Measurements from ENCODE around the gene AMTN. TPM values are rescaled to one million over a fixed set of nuclear protein-coding genes. Genes with fewer than 3 reads are reported as not detected.
"Not testable (repeated sequence)": the region's sequence is repeated elsewhere in the genome, so short reads cannot be mapped to it uniquely, and the experiment has no call there.

The AMTN gene
- total and polyA plus RNA-seq, 2 donors = 0.57 to 1.4 TPM

DNA sequence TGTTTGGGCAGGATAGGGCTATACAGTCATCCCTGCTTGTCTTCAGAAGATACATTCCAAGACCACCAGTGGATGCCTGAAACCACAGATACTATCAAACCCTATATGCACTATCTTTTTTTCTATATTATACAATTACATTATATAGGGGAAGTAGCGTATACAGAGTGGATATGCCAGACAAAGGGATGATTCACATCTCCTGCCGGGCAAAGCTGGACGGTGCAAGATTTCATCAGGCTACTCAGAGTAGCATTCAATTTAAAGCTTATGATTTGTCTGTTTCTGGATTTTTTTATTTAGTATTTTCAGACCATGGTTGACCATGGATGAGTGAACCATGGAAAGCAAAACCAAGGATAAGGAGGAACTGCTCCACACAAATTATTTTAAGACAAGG, 7.0 kb upstream of the AMTN start:
- Histone ChIP-seq H3K4me3 (ENCODE audit: low read length in 2 of 2) (no peak overlapping the region), H3K27ac (ENCODE audit: low read depth in 1 of 2, low read length in 1 of 2) (no peak overlapping the region), H3K36me3 (ENCODE audit: control insufficient read depth in 2 of 2, insufficient read depth in 2 of 2, low read length in 1 of 2) (no peaks in the 10 kb centered on the region), H3K4me1 (ENCODE audit: control insufficient read depth in 2 of 2, insufficient read depth in 2 of 2, low read length in 2 of 2) (no peaks in the 10 kb centered on the region), H3K9me3 (ENCODE audit: control insufficient read depth in 2 of 2, insufficient read depth in 1 of 2, low read length in 1 of 2) (no peaks in the 10 kb centered on the region), H3K27me3 (ENCODE audit: control insufficient read depth in 2 of 2, insufficient read depth in 1 of 2, low read length in 1 of 2) (no peaks in the 10 kb centered on the region)
- 96% methylated on average over 3 of the region's 3 CpGs for WGBS
- DNase-seq (ENCODE audit: low read depth in 6 of 9, low spot score in 9 of 9) = no peak

DNA sequence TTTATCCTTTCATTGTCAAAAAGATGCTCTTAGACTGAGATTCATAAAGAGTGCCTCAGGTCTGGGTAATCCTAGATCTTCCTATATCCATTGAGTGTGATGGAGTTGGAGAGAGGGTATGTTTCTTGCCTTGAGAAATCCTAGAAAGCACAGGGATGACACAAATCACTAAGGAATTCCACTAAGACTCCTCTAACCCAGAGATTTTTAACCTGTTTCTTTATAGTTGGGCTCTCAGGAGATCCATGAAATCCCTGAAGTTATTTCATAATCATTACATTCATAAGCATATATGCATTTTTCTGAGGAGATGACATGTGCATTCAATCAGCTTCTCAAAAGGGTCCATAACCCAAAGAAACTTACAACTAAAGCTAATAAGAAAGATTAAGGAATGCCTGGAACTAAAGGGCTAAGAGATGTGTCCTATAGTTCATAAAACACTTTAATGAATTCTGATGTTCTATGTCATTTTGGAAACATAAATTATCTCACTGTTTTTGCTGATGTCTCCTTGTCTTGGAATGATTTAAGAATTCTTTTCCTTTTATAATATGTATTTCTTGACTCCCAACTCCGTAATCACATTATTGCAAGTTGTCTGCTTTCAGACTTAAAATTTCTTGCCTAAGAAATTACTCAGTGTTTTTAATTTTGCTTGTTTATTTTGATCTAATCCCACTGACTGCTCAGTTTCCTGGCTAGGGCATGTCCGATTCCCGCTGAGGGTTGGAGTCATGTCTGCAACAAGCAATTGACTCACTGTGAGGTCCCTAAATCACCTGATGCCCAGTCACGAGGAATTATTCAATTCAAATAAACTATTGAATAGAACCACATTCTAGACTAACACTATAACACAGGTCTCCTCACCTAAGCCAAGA, 2.8 kb upstream of the AMTN start:
- H3K4me3 ChIP-seq (ENCODE audit: low read length in 2 of 2) = no peak overlapping the region
- H3K36me3 ChIP-seq (ENCODE audit: control insufficient read depth in 2 of 2, insufficient read depth in 2 of 2, low read length in 1 of 2) = no peaks in the 10 kb centered on the region
- DNase-seq (ENCODE audit: low read depth in 6 of 9, low spot score in 9 of 9) = no peak
- no peaks in the 10 kb centered on the region for H3K27me3 ChIP-seq (ENCODE audit: control insufficient read depth in 2 of 2, insufficient read depth in 1 of 2, low read length in 1 of 2)
- no peak overlapping the region for H3K27ac ChIP-seq (ENCODE audit: low read depth in 1 of 2, low read length in 1 of 2)
- H3K9me3 ChIP-seq (ENCODE audit: control insufficient read depth in 2 of 2, insufficient read depth in 1 of 2, low read length in 1 of 2) = no peaks in the 10 kb centered on the region
- H3K4me1 ChIP-seq (ENCODE audit: control insufficient read depth in 2 of 2, insufficient read depth in 2 of 2, low read length in 2 of 2) = no peaks in the 10 kb centered on the region
- WGBS = 93% methylated on average over 4 of the region's 4 CpGs

DNA sequence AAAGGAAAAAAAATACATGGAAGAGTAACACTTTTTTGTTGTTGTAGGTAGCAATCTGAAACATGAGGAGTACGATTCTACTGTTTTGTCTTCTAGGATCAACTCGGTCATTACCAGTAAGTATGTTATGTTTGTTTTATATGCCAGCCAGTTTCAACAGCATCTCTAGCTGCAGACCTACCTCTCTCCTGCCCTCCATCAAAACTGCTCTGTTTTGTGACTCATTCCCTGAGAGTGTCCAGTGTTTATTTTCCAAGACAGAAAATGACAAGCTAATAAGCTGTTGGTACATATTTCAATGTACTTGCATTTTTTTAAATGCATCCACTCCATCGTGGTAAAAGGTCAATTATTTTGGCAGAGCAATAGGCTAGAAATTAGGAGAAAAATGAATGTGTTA, 347 bp downstream of the AMTN start:
- Histone ChIP-seq H3K4me1 (ENCODE audit: control insufficient read depth in 2 of 2, insufficient read depth in 2 of 2, low read length in 2 of 2) (no peaks in the 10 kb centered on the region), H3K27ac (ENCODE audit: low read depth in 1 of 2, low read length in 1 of 2) (no peak overlapping the region), H3K4me3 (ENCODE audit: low read length in 2 of 2) (no peak overlapping the region), H3K36me3 (ENCODE audit: control insufficient read depth in 2 of 2, insufficient read depth in 2 of 2, low read length in 1 of 2) (no peaks in the 10 kb centered on the region), H3K9me3 (ENCODE audit: control insufficient read depth in 2 of 2, insufficient read depth in 1 of 2, low read length in 1 of 2) (no peaks in the 10 kb centered on the region), H3K27me3 (ENCODE audit: control insufficient read depth in 2 of 2, insufficient read depth in 1 of 2, low read length in 1 of 2) (no peaks in the 10 kb centered on the region)
- DNase-seq (ENCODE audit: low read depth in 6 of 9, low spot score in 9 of 9) = no peak
- 92% methylated on average over 3 of the region's 3 CpGs for whole genome bisulfite sequencing

DNA sequence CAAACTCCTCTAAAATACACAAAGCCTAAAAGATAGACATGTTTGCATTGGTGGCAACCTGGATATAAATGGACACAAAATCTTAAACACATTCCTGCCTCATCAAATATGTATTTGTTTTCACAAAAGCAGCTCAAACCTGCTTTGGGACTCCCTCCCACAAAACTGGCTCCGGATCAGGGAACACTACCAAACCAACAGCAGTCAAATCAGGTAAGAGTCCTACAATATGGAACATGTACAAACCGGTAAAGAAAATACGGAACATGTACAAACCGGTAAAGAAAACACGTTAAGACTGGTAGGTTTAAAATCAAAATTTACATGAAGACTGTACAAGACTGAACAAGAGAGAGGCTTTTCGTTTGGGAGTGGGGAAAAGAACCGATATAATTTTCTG, 4.3 kb downstream of the AMTN start:
- Histone ChIP-seq H3K36me3 (ENCODE audit: control insufficient read depth in 2 of 2, insufficient read depth in 2 of 2, low read length in 1 of 2) (no peaks in the 10 kb centered on the region), H3K4me3 (ENCODE audit: low read length in 2 of 2) (no peak overlapping the region), H3K27ac (ENCODE audit: low read depth in 1 of 2, low read length in 1 of 2) (no peak overlapping the region), H3K4me1 (ENCODE audit: control insufficient read depth in 2 of 2, insufficient read depth in 2 of 2, low read length in 2 of 2) (no peaks in the 10 kb centered on the region), H3K9me3 (ENCODE audit: control insufficient read depth in 2 of 2, insufficient read depth in 1 of 2, low read length in 1 of 2) (no peaks in the 10 kb centered on the region), H3K27me3 (ENCODE audit: control insufficient read depth in 2 of 2, insufficient read depth in 1 of 2, low read length in 1 of 2) (no peaks in the 10 kb centered on the region)
- 88% methylated on average over 7 of the region's 7 CpGs for WGBS
- no peak for DNase-seq (ENCODE audit: low read depth in 6 of 9, low spot score in 9 of 9)

DNA sequence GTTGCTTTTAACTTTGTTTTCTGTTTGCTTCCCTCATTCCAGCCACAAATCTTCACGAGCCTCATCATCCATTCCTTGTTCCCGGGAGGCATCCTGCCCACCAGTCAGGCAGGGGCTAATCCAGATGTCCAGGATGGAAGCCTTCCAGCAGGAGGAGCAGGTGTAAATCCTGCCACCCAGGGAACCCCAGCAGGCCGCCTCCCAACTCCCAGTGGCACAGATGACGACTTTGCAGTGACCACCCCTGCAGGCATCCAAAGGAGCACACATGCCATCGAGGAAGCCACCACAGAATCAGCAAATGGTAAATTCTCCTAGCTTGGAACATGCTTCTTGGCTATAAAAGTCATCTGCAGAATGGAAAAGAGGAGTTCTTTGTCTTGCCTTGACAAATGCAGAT, 12.6 kb downstream of the AMTN start:
- no peak overlapping the region for H3K4me3 ChIP-seq (ENCODE audit: low read length in 2 of 2)
- no peak for DNase-seq (ENCODE audit: low read depth in 6 of 9, low spot score in 9 of 9)
- H3K27me3 ChIP-seq (ENCODE audit: control insufficient read depth in 2 of 2, insufficient read depth in 1 of 2, low read length in 1 of 2) = no peaks in the 10 kb centered on the region
- no peaks in the 10 kb centered on the region for H3K36me3 ChIP-seq (ENCODE audit: control insufficient read depth in 2 of 2, insufficient read depth in 2 of 2, low read length in 1 of 2)
- WGBS = 82% methylated on average over 5 of the region's 5 CpGs
- no peak overlapping the region for H3K27ac ChIP-seq (ENCODE audit: low read depth in 1 of 2, low read length in 1 of 2)
- H3K4me1 ChIP-seq (ENCODE audit: control insufficient read depth in 2 of 2, insufficient read depth in 2 of 2, low read length in 2 of 2) = no peaks in the 10 kb centered on the region
- H3K9me3 ChIP-seq (ENCODE audit: control insufficient read depth in 2 of 2, insufficient read depth in 1 of 2, low read length in 1 of 2) = no peaks in the 10 kb centered on the region

DNA sequence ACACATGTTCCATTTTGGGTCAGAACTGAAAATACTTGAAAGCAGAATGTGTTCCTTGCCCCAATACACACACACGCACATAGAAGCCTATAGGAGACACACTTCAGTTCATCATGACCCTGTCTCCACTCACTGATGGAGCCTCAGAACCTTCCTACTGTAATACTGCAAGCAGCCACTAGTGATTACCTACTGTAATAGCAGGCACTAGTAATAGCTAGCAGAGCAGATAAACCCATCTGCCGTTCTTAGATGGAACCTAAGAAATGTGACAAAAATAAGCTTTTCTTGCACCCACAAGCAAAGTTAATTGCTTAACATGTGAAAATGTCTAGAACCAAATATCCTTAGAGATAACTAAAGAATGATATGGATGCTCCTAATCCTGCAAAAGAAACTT, 13.6 kb downstream of the AMTN start:
- Histone ChIP-seq H3K27me3 (ENCODE audit: control insufficient read depth in 2 of 2, insufficient read depth in 1 of 2, low read length in 1 of 2) (no peaks in the 10 kb centered on the region), H3K36me3 (ENCODE audit: control insufficient read depth in 2 of 2, insufficient read depth in 2 of 2, low read length in 1 of 2) (no peaks in the 10 kb centered on the region), H3K4me3 (ENCODE audit: low read length in 2 of 2) (no peak overlapping the region), H3K4me1 (ENCODE audit: control insufficient read depth in 2 of 2, insufficient read depth in 2 of 2, low read length in 2 of 2) (no peaks in the 10 kb centered on the region), H3K27ac (ENCODE audit: low read depth in 1 of 2, low read length in 1 of 2) (no peak overlapping the region), H3K9me3 (ENCODE audit: control insufficient read depth in 2 of 2, insufficient read depth in 1 of 2, low read length in 1 of 2) (no peaks in the 10 kb centered on the region)
- WGBS = 67% methylated on average over 2 of the region's 2 CpGs
- no peak for DNase-seq (ENCODE audit: low read depth in 6 of 9, low spot score in 9 of 9)

DNA sequence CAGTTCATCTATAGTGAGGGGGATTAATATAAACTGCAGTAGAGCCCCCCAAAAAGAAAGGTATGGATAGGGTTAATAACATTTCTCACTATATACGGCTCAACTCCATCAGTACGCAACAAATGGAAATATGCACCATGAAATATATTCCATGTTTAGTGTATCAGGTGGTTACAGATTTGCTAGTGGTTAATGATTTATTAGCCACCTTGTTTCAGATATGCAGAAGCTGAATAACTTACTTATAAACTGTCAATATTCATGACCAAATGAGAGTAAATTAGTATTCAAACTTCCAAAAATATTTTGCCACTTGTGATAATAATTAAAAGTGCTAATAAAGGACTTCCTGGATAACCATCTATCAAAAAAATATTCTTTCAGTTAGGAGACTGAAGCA, 14.8 kb downstream of the AMTN start:
- no peak for DNase-seq (ENCODE audit: low read depth in 6 of 9, low spot score in 9 of 9)
- WGBS = 69% methylated on average over 2 of the region's 2 CpGs
- Histone ChIP-seq H3K9me3 (ENCODE audit: control insufficient read depth in 2 of 2, insufficient read depth in 1 of 2, low read length in 1 of 2) (no peaks in the 10 kb centered on the region), H3K4me1 (ENCODE audit: control insufficient read depth in 2 of 2, insufficient read depth in 2 of 2, low read length in 2 of 2) (no peaks in the 10 kb centered on the region), H3K4me3 (ENCODE audit: low read length in 2 of 2) (no peak overlapping the region), H3K27ac (ENCODE audit: low read depth in 1 of 2, low read length in 1 of 2) (no peak overlapping the region), H3K27me3 (ENCODE audit: control insufficient read depth in 2 of 2, insufficient read depth in 1 of 2, low read length in 1 of 2) (no peaks in the 10 kb centered on the region), H3K36me3 (ENCODE audit: control insufficient read depth in 2 of 2, insufficient read depth in 2 of 2, low read length in 1 of 2) (no peaks in the 10 kb centered on the region)

DNA sequence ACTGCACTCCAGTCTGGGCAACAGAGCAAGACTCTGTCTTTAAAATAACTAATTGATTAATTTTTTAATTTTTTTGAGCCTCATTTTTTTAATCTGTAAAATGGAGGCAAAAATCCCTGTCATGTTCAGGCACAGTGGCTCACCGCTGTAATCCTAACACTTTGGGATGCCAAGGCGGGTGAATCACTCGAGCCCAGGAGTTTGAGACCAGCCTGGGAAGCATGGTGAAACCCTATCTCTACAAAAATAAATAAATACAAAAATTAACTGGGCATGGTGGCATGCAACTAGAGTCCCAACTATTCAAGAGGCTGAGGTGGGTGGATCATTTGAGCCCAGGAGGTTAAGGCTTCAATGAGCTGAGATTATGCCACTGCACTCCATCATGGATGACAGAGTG, 15.4 kb downstream of the AMTN start:
- DNase-seq (ENCODE audit: low read depth in 6 of 9, low spot score in 9 of 9) = no peak
- no peak overlapping the region for H3K27ac ChIP-seq (ENCODE audit: low read depth in 1 of 2, low read length in 1 of 2)
- 95% methylated on average over 3 of the region's 3 CpGs for WGBS
- H3K36me3 ChIP-seq (ENCODE audit: control insufficient read depth in 2 of 2, insufficient read depth in 2 of 2, low read length in 1 of 2) = no peaks in the 10 kb centered on the region
- H3K4me3 ChIP-seq (ENCODE audit: low read length in 2 of 2) = no peak overlapping the region
- H3K4me1 ChIP-seq (ENCODE audit: control insufficient read depth in 2 of 2, insufficient read depth in 2 of 2, low read length in 2 of 2) = no peaks in the 10 kb centered on the region
- H3K9me3 ChIP-seq (ENCODE audit: control insufficient read depth in 2 of 2, insufficient read depth in 1 of 2, low read length in 1 of 2) = no peaks in the 10 kb centered on the region
- H3K27me3 ChIP-seq (ENCODE audit: control insufficient read depth in 2 of 2, insufficient read depth in 1 of 2, low read length in 1 of 2) = no peaks in the 10 kb centered on the region

DNA sequence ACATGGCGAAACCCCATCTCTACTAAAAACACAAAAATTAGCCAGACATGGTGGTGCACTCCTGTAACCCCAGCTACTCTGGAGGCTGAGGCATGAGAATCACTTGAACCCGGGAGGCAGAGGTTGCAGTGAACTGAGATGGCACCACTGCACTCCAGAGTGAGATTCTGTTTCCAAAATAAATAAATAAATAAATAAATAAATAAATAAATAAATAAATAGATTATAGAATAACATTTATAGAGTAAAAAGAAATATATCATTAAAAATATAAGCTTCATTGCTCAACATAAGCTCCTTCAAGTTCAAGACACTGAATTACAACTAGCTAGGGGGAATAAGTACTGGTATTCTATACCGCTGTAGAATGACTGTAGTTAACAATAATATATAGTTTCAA, 16.5 kb downstream of the AMTN start:
- not testable (repeated sequence) for H3K4me1 ChIP-seq (ENCODE audit: control insufficient read depth in 2 of 2, insufficient read depth in 2 of 2, low read length in 2 of 2); H3K27ac ChIP-seq (ENCODE audit: low read depth in 1 of 2, low read length in 1 of 2); H3K27me3 ChIP-seq (ENCODE audit: control insufficient read depth in 2 of 2, insufficient read depth in 1 of 2, low read length in 1 of 2); H3K9me3 ChIP-seq (ENCODE audit: control insufficient read depth in 2 of 2, insufficient read depth in 1 of 2, low read length in 1 of 2); DNase-seq (ENCODE audit: low read depth in 6 of 9, low spot score in 9 of 9); H3K36me3 ChIP-seq (ENCODE audit: control insufficient read depth in 2 of 2, insufficient read depth in 2 of 2, low read length in 1 of 2); H3K4me3 ChIP-seq (ENCODE audit: low read length in 2 of 2)
- 96% methylated on average over 3 of the region's 3 CpGs for WGBS

Measured in thymus (tissue), 11 donors.